DND-41 (cell line): Measurements from ENCODE around the gene TAS1R3.

Experiments
- ATAC-seq: fragments of 200-7000 bp; cut with Tn5 transposase; 3 replicates; pipeline ENCODE4 v1.9.1; 2021; ENCODE audit warnings: low read depth; ENCODE audit not compliant: insufficient read depth
- DNase-seq: peaks from one replicate; pipeline ENCODE4 v3.0.0-alpha.2; 2020
- H2AFZ ChIP-seq: 2 replicates; pipeline ENCODE4 v1.6.0; 2012; ENCODE audit warnings: low read depth, low read length
- H3K27ac ChIP-seq: 2 replicates; pipeline ENCODE4 v1.5.1; 2012; ENCODE audit warnings: low read length, inconsistent platforms
- H3K27me3 ChIP-seq: fragments of 200-600 bp; sonication (generic); 2 replicates; pipeline ENCODE4 v1.6.0; 2012; ENCODE audit warnings: low read length, mild to moderate bottlenecking, inconsistent platforms; ENCODE audit not compliant: insufficient read depth, poor library complexity
- H3K36me3 ChIP-seq: 2 replicates; pipeline ENCODE4 v1.5.1; 2012; ENCODE audit warnings: low read length, inconsistent platforms; ENCODE audit not compliant: insufficient read depth
- H3K4me1 ChIP-seq: 2 replicates; pipeline ENCODE4 v1.5.1; 2012; ENCODE audit warnings: mild to moderate bottlenecking, low read length; ENCODE audit not compliant: insufficient read depth
- H3K4me2 ChIP-seq: 2 replicates; pipeline ENCODE4 v1.6.0; 2012; ENCODE audit warnings: mild to moderate bottlenecking, moderate library complexity, low read length, inconsistent platforms; ENCODE audit not compliant: insufficient read depth
- H3K4me3 ChIP-seq, 2 experiments: fragments of 200-600 bp in 1 of 2; shearing (Covaris generic) in 1 of 2; 2 replicates each; pipeline ENCODE4 v1.5.1; 2012 to 2016; ENCODE audit warnings: inconsistent platforms in 2 of 2, low read length in 2 of 2, mild to moderate bottlenecking in 2 of 2, low read depth in 1 of 2, moderate library complexity in 1 of 2
- H3K79me2 ChIP-seq: 2 replicates; pipeline ENCODE4 v1.6.0; 2012; ENCODE audit warnings: low read length, inconsistent platforms; ENCODE audit not compliant: insufficient read depth
- H3K9ac ChIP-seq: 2 replicates; pipeline ENCODE4 v1.6.0; 2012; ENCODE audit warnings: low read depth, mild to moderate bottlenecking, inconsistent platforms, low read length, moderate library complexity
- H3K9me3 ChIP-seq: 2 replicates; pipeline ENCODE4 v1.5.1; 2012; ENCODE audit warnings: low read length, moderate library complexity, mild to moderate bottlenecking, inconsistent platforms; ENCODE audit not compliant: insufficient read depth, severe bottlenecking
- H4K20me1 ChIP-seq: 2 replicates; pipeline ENCODE4 v1.6.0; 2012; ENCODE audit warnings: low read length; ENCODE audit not compliant: insufficient read depth
- CTCF ChIP-seq: IDR thresholded peaks from 2 replicates; pipeline ENCODE4 v1.5.1; 2012; ENCODE audit warnings: borderline replicate concordance, low read length, moderate library complexity, mild to moderate bottlenecking; ENCODE audit not compliant: poor library complexity, severe bottlenecking; ENCODE audit errors: extremely low read depth
- EZH2 ChIP-seq: IDR thresholded peaks from 3 replicates; pipeline ENCODE4 v1.6.1; 2012; ENCODE audit warnings: borderline replicate concordance, low read depth, mild to moderate bottlenecking, moderate library complexity, low read length, inconsistent platforms; ENCODE audit not compliant: severe bottlenecking

Gene TAS1R3

GRCh38 chr1:1308756-1309250 is 22.3 kb upstream of the TAS1R3 start:
- TF ChIP-seq EZH2 (no peak), CTCF (no peak)
- H3K4me2 ChIP-seq = peak overlapping the region; percentile 76
- ATAC-seq = no peak

GRCh38 chr1:1309251-1310108 is 21.6 kb upstream of the TAS1R3 start:
- peak overlapping the region; percentile 96 for H3K9ac ChIP-seq
- H3K79me2 ChIP-seq = peaks cover 77% of the 10 kb centered on the region
- no peak for DNase-seq
- peaks cover 64% of the 10 kb centered on the region for H4K20me1 ChIP-seq
- H3K4me3 ChIP-seq = peak overlapping the region; percentile 74 to 96
- no peak for ATAC-seq
- H3K36me3 ChIP-seq = peaks cover 57% of the 10 kb centered on the region
- peak overlapping the region; percentile 79 for H3K27ac ChIP-seq
- no peak for TF ChIP-seq EZH2
- no peak for TF ChIP-seq CTCF
- H2AFZ ChIP-seq = no peak overlapping the region
- no peaks in the 10 kb centered on the region for H3K27me3 ChIP-seq
- H3K4me1 ChIP-seq = peaks cover 46% of the 10 kb centered on the region
- H3K4me2 ChIP-seq = peak overlapping the region; percentile 76
- no peaks in the 10 kb centered on the region for H3K9me3 ChIP-seq

More at GRCh38 chr1:1308756-1309250, 22.3 kb upstream of the TAS1R3 start:
- Histone ChIP-seq H3K79me2 (peaks cover 73% of the 10 kb centered on the region), H4K20me1 (peaks cover 60% of the 10 kb centered on the region), H3K36me3 (peaks cover 50% of the 10 kb centered on the region), H3K4me1 (peaks cover 46% of the 10 kb centered on the region), H3K4me3 (peak overlapping the region; percentile 74 to 96), H3K9me3 (no peaks in the 10 kb centered on the region), H2AFZ (peak overlapping the region; percentile 87), H3K9ac (peak overlapping the region; percentile 96), H3K27ac (peak overlapping the region; percentile 79), H3K27me3 (no peaks in the 10 kb centered on the region)
- DNase-seq = no peak

- Histone ChIP-seq H3K27ac (no peak overlapping the region), H3K79me2 (peaks cover 77% of the 10 kb centered on the region), H3K9me3 (no peaks in the 10 kb centered on the region), H3K27me3 (no peaks in the 10 kb centered on the region), H3K4me3 (peak overlapping the region in 1 of 2 experiments; percentile 96; a peak in 2 of 4 replicates), H3K36me3 (peaks cover 63% of the 10 kb centered on the region), H2AFZ (no peak overlapping the region), H4K20me1 (peaks cover 64% of the 10 kb centered on the region), H3K4me1 (peaks cover 43% of the 10 kb centered on the region), H3K4me2 (peak overlapping the region; percentile 76), H3K9ac (peak overlapping the region; percentile 96; the same call in 1 of the 2 replicates)
- ATAC-seq (no peak), DNase-seq (no peak)
- TF ChIP-seq EZH2 (no peak), CTCF (no peak)
These were observed 21.0 kb upstream of the TAS1R3 start for GRCh38 chr1:1310109-1310385.
